Measurements from ENCODE around the gene ANXA11. TPM values are rescaled to one million over a fixed set of nuclear protein-coding genes. Genes with fewer than 3 reads are reported as not detected.
"Not testable (repeated sequence)": the region's sequence is repeated elsewhere in the genome, so short reads cannot be mapped to it uniquely, and the experiment has no call there.

Gene ANXA11
- total RNA-seq, 4 donors from 2014 or later = 110 to 269 (median 238) TPM

- Histone ChIP-seq H3K4me1 (peaks cover 4 to 15% (median 13%) of the 10 kb centered on the region in 4 donors), H3K36me3 (no peaks in the 10 kb centered on the region), H3K9me3 (no peaks in the 10 kb centered on the region), H3K27me3 (no peaks in the 10 kb centered on the region), H3K4me3 (no peak overlapping the region), H3K27ac (no peak overlapping the region)
- DNase-seq = no peak
- TF ChIP-seq POLR2A (IDR thresholded peaks at IDR 0.05) = no peak
- no peak for TF ChIP-seq CTCF (IDR thresholded peaks at IDR 0.05)
These were observed 65.1 kb downstream of the ANXA11 start for GRCh38 chr10:80140251-80140650.

- no peak overlapping the region for H3K27ac ChIP-seq
- TF ChIP-seq POLR2A (IDR thresholded peaks at IDR 0.05) = no peak
- TF ChIP-seq CTCF (IDR thresholded peaks at IDR 0.05) = no peak
- no peak overlapping the region for H3K4me3 ChIP-seq
- no peaks in the 10 kb centered on the region for H3K36me3 ChIP-seq
- H3K9me3 ChIP-seq = no peaks in the 10 kb centered on the region
- DNase-seq = no peak
- H3K27me3 ChIP-seq = no peaks in the 10 kb centered on the region
- H3K4me1 ChIP-seq = peaks cover 4 to 5% (median 5%) of the 10 kb centered on the region in 4 donors
These were observed 66.1 kb downstream of the ANXA11 start for GRCh38 chr10:80139265-80139664.

GRCh38 chr10:80137920-80138319 lies 67.4 kb downstream of the ANXA11 start:
- H3K4me1 ChIP-seq = no peaks in the 10 kb centered on the region
- H3K27me3 ChIP-seq = peaks cover 0 to 5% of the 10 kb centered on the region in 2 donors
- no peaks in the 10 kb centered on the region for H3K9me3 ChIP-seq
- DNase-seq = no peak
- TF ChIP-seq POLR2A (IDR thresholded peaks at IDR 0.05) (no peak), CTCF (IDR thresholded peaks at IDR 0.05) (no peak)
- H3K27ac ChIP-seq = peak overlapping the region in 2 of 4 donors; percentile 49 to 51
- H3K4me3 ChIP-seq = no peak overlapping the region
- no peaks in the 10 kb centered on the region for H3K36me3 ChIP-seq

GRCh38 chr10:80137031-80137862 lies 68.1 kb downstream of the ANXA11 start:
- no peaks in the 10 kb centered on the region for H3K36me3 ChIP-seq
- no peak overlapping the region for H3K4me3 ChIP-seq
- no peak for DNase-seq
- no peaks in the 10 kb centered on the region for H3K9me3 ChIP-seq
- H3K4me1 ChIP-seq = no peaks in the 10 kb centered on the region
- H3K27me3 ChIP-seq = peaks cover 0 to 9% of the 10 kb centered on the region in 2 donors
- peak overlapping the region in 3 of 4 donors; percentile 19 to 51 (median 49) for H3K27ac ChIP-seq
- TF ChIP-seq CTCF (IDR thresholded peaks at IDR 0.05) (no peak), POLR2A (IDR thresholded peaks at IDR 0.05) (no peak)

DNA sequence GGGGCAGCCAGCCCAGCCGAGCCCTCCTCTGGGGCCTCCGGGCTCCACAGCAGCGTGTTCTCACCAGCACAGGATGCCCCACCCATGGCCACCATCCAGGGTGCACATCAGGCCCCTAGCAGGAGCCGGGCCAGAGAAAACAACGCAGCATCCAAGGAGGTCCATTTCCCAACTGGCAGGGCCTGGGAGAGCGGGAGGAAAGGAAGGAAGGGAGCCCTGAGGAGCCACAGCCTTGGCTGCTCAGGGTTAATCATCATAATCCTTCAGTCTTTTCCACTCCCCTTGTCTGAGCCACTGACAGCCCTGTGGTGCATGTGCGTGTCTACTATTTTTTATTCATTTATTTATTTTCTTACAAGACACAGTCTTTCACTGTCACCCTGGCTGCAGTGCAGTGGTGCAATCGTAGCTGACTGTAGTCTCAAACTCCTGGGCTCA lies 69.2 kb downstream of the ANXA11 start:
- peak overlapping the region in 2 of 4 donors; percentile 13 to 49 for H3K27ac ChIP-seq
- H3K4me3 ChIP-seq = no peak overlapping the region
- H3K4me1 ChIP-seq = no peaks in the 10 kb centered on the region
- H3K27me3 ChIP-seq = peaks cover 0 to 9% of the 10 kb centered on the region in 2 donors
- no peaks in the 10 kb centered on the region for H3K36me3 ChIP-seq
- DNase-seq = peak in 2 of 3 donors; percentile 23 to 67
- H3K9me3 ChIP-seq = no peaks in the 10 kb centered on the region
- TF ChIP-seq CTCF (IDR thresholded peaks at IDR 0.05) (no peak), POLR2A (IDR thresholded peaks at IDR 0.05) (no peak)

DNA sequence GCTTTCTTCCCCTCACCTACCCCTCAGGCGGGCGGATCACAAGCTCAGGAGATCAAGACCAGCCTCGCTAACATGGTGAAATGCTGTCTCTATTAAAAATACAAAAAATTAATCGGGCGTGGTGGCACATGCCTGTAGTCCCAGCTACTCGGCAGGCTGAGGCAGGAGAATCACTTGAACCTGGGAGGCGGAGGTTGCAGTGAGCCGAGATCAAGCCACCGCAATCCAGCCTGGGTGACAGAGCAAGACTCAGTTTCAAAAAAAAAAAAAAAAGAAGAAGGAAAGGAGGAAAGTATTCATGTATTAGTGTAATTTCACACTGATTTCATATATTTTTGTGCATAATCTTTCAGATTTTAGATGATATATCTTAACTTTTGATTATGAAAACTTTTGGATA lies 71.7 kb downstream of the ANXA11 start:
- Histone ChIP-seq H3K4me3 (peak overlapping the region in 2 of 4 donors; percentile 8 to 44), H3K27ac (peak overlapping the region in 3 of 4 donors; percentile 47 to 55 (median 50))
- H3K27me3 ChIP-seq, H3K9me3 ChIP-seq, H3K4me1 ChIP-seq, H3K36me3 ChIP-seq, DNase-seq: not testable (repeated sequence)
